Adrenal gland (tissue), 5 donors: ENCODE data around the gene MEPCE.

ENCODE experiments used
- POLR2A ChIP-seq, 2 donors: fragments of 450-650 bp; IDR thresholded peaks; one replicate each; pipeline ENCODE4 v1.6.1; 2017; ENCODE audit warnings: antibody characterized with exemption in 2 of 2, mild to moderate bottlenecking in 2 of 2, moderate library complexity in 1 of 2
- TF ChIP-seq, protein P1 (sequence below), 6 experiments: fragments of 450-650 bp in 4 of 6; fragments of 200-600 bp in 2 of 6; sonication (generic) in 1 of 6; IDR thresholded peaks; 1 replicate in 5 of 6; 2 replicates in 1 of 6; pipeline versions ENCODE4 v1.5.1 to v1.8.0; 2016 to 2021; ENCODE audit warnings: antibody characterized with exemption in 6 of 6, mild to moderate bottlenecking in 2 of 6, moderate library complexity in 1 of 6
- donor health status: DM: no; HTN: no; CAD: no.

DNA sequence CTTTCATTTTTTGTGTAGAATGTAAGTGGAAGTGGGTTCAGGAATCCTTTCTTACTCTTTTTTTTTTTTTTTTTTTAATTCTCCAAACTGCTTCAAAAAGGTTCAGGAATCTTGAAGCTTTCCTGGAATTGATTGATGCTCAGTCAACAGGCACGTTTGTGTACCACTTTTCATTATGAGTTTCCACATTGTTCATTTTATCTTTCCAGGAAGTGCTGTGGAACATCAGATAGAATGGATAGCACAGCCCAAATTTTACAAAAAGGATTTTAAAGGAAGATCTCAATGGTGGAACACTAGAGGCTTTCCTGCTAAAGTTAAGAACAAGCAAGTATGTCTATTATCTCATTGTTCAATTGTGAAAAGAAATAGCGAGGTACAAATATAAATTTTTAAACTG, 8.5 kb downstream of the MEPCE start:
- TF ChIP-seq, protein P1, sequence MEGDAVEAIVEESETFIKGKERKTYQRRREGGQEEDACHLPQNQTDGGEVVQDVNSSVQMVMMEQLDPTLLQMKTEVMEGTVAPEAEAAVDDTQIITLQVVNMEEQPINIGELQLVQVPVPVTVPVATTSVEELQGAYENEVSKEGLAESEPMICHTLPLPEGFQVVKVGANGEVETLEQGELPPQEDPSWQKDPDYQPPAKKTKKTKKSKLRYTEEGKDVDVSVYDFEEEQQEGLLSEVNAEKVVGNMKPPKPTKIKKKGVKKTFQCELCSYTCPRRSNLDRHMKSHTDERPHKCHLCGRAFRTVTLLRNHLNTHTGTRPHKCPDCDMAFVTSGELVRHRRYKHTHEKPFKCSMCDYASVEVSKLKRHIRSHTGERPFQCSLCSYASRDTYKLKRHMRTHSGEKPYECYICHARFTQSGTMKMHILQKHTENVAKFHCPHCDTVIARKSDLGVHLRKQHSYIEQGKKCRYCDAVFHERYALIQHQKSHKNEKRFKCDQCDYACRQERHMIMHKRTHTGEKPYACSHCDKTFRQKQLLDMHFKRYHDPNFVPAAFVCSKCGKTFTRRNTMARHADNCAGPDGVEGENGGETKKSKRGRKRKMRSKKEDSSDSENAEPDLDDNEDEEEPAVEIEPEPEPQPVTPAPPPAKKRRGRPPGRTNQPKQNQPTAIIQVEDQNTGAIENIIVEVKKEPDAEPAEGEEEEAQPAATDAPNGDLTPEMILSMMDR (IDR thresholded peaks at IDR 0.05) = no peak
- TF ChIP-seq POLR2A (IDR thresholded peaks at IDR 0.05) = no peak
